ENCODE data around the gene PKNOX2.

PKNOX2 gene

GRCh38 chr11:125171974-125172373 is 7.4 kb downstream of the PKNOX2 start:
- TF ChIP-seq CTCF (IDR thresholded peaks at IDR 0.05; ENCODE audit: low read depth, low read length), result no peak
- H3K4me3 ChIP-seq (replicated peaks in 1 of 2; ENCODE audit: low read depth in 2 of 2, low read length in 2 of 2), result no peak overlapping the region
- no peak for DNase-seq (ENCODE audit: low read depth in 2 of 2)

- no peak for DNase-seq (ENCODE audit: low read depth in 2 of 2)
- TF ChIP-seq CTCF (IDR thresholded peaks at IDR 0.05; ENCODE audit: low read depth, low read length), result no peak
- no peak overlapping the region for H3K4me3 ChIP-seq (replicated peaks in 1 of 2; ENCODE audit: low read depth in 2 of 2, low read length in 2 of 2)
Measured at GRCh38 chr11:125173027-125173426, 8.5 kb downstream of the PKNOX2 start.

GRCh38 chr11:125173556-125173955 is 9.0 kb downstream of the PKNOX2 start:
- no peak overlapping the region for H3K4me3 ChIP-seq (replicated peaks in 1 of 2; ENCODE audit: low read depth in 2 of 2, low read length in 2 of 2)
- DNase-seq (ENCODE audit: low read depth in 2 of 2), result no peak
- TF ChIP-seq CTCF (IDR thresholded peaks at IDR 0.05; ENCODE audit: low read depth, low read length), result no peak

- no peak for DNase-seq (ENCODE audit: low read depth in 2 of 2)
- no peak overlapping the region for H3K4me3 ChIP-seq (replicated peaks in 1 of 2; ENCODE audit: low read depth in 2 of 2, low read length in 2 of 2)
- no peak for TF ChIP-seq CTCF (IDR thresholded peaks at IDR 0.05; ENCODE audit: low read depth, low read length)
Measured at GRCh38 chr11:125174057-125174456, 9.5 kb downstream of the PKNOX2 start.

- TF ChIP-seq CTCF (IDR thresholded peaks at IDR 0.05; ENCODE audit: low read depth, low read length), result no peak
- DNase-seq (ENCODE audit: low read depth in 2 of 2), result no peak
- no peak overlapping the region for H3K4me3 ChIP-seq (replicated peaks in 1 of 2; ENCODE audit: low read depth in 2 of 2, low read length in 2 of 2)
Measured at GRCh38 chr11:125174686-125175085, 10.1 kb downstream of the PKNOX2 start.

GRCh38 chr11:125175166-125175565 is 10.6 kb downstream of the PKNOX2 start:
- TF ChIP-seq CTCF (IDR thresholded peaks at IDR 0.05; ENCODE audit: low read depth, low read length), result no peak
- H3K4me3 ChIP-seq (replicated peaks in 1 of 2; ENCODE audit: low read depth in 2 of 2, low read length in 2 of 2), result no peak overlapping the region
- no peak for DNase-seq (ENCODE audit: low read depth in 2 of 2)

GRCh38 chr11:125175896-125176575 is 11.5 kb downstream of the PKNOX2 start:
- DNase-seq (ENCODE audit: low read depth in 2 of 2), result no peak
- no peak for TF ChIP-seq CTCF (IDR thresholded peaks at IDR 0.05; ENCODE audit: low read depth, low read length)
- no peak overlapping the region for H3K4me3 ChIP-seq (replicated peaks in 1 of 2; ENCODE audit: low read depth in 2 of 2, low read length in 2 of 2)

All from cardiac fibroblast (primary cell).